ENCODE results near the gene CCND3.
"Not testable (repeated sequence)": the region's sequence is repeated elsewhere in the genome, so short reads cannot be mapped to it uniquely, and the experiment has no call there.

Gene CCND3

GRCh38 chr6:41947581-41948220 is 6.1 kb upstream of the CCND3 start:
- DNase-seq, result no peak

DNA sequence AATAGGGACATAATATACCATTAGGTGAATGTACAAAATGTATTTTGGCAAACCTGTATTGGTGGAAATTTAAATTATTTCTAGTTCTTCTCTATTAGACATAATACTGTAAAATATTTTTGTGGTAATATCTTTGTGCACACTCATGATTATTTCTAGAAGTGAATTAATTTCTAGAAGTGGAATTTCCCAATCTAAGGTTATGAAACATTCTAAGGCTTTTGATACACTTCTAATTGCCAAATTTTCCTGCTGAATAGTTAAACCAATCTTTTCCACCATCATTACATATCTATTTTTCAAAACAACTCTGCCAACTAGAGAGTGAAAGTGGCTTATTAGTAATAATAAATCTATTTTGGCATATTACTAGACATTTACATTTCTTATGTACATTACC is 1.8 kb upstream of the CCND3 start:
- no peak for DNase-seq

DNA sequence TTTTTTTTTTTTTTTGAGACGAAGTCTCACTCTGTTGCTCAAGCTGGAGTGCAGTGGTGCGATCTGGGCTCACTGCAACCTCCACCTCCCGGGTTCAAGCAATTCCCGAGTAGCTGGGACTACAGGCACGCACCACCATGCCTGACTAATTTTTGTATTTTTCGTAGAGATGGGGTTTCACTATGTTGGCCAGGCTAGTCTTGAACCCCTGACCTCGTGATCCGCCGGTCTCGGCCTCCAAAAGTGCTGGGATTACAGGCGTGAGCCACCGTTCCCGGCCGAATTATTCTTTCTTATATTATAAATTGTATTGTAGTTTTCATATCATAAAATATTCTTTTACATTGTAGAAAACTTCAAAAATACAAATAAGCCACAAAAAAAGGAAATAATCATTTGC is 1.3 kb upstream of the CCND3 start:
- not testable (repeated sequence) for DNase-seq

DNA sequence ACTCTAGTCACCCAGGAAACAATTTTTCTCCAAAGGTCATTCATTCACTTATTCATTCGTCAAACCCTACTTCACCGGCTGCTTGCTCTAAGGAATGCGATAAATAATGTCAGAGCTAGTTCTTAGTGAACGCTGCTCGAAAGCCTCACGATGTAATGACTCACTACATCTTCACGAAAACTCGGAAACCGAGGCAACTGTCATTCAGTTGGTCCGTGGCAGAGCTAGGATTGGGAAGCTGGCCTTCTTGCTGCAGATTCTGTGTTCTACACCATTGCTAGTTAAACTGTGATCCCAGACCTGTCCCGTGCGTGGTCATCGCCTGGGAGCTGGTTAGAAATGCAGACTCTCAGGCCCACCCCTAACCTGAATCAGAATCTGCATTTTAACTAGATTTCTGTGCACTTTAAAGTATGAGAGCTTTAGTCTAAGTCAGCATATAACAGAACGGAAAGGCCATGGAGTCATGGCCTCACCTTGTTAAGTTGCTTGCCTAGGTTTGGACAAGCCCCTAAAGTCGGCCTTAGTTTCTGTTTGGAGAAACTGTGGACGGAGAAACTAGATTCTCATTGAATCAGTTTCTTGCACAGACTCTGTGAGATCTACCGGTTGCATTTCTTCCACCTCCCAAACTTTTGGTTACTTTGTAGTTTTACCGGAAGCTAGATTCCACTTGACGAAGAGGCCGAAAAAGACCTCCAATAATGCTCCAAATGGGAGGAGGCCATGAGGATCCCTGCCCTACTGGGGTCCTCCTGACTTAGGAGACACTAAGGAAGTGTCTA is 651 bp upstream of the CCND3 start:
- DNase-seq, result no peak

GRCh38 chr6:41940759-41941279 is 789 bp downstream of the CCND3 start:
- DNase-seq, result peak; percentile 14

- DNase-seq, result no peak
Observed at GRCh38 chr6:41939848-41940758, 1.5 kb downstream of the CCND3 start.

- DNase-seq, result no peak
Observed at GRCh38 chr6:41939176-41939847, 2.3 kb downstream of the CCND3 start.

GRCh38 chr6:41938590-41939175 is 2.9 kb downstream of the CCND3 start:
- DNase-seq, result no peak

GRCh38 chr6:41937861-41938574 is 3.6 kb downstream of the CCND3 start:
- no peak for DNase-seq

- DNase-seq, result no peak
Observed at GRCh38 chr6:41937472-41937860, 4.1 kb downstream of the CCND3 start.

GRCh38 chr6:41936073-41936837 is 5.4 kb downstream of the CCND3 start:
- DNase-seq, result peak; percentile 46

DNA sequence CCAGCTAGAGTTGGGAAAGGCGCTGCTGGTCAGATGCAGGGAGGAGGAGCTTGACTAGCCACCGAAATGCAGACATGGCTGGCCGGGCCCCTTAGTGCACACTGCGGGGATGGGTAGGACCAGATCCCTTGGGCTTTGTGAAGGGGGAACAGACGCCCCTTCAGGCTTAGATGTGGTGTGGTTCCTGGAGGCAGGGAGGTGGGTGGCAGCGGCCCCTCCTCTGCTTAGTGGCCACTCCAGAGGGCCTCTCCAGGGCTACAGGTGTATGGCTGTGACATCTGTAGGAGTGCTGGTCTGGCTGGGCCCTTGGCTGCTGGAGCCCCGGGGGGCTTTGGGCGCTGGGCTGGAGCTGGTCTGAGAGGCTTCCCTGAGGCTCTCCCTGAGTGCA is 5.9 kb downstream of the CCND3 start:
- DNase-seq, result no peak

GRCh38 chr6:41935193-41935574 is 6.4 kb downstream of the CCND3 start:
- no peak for DNase-seq

DNA sequence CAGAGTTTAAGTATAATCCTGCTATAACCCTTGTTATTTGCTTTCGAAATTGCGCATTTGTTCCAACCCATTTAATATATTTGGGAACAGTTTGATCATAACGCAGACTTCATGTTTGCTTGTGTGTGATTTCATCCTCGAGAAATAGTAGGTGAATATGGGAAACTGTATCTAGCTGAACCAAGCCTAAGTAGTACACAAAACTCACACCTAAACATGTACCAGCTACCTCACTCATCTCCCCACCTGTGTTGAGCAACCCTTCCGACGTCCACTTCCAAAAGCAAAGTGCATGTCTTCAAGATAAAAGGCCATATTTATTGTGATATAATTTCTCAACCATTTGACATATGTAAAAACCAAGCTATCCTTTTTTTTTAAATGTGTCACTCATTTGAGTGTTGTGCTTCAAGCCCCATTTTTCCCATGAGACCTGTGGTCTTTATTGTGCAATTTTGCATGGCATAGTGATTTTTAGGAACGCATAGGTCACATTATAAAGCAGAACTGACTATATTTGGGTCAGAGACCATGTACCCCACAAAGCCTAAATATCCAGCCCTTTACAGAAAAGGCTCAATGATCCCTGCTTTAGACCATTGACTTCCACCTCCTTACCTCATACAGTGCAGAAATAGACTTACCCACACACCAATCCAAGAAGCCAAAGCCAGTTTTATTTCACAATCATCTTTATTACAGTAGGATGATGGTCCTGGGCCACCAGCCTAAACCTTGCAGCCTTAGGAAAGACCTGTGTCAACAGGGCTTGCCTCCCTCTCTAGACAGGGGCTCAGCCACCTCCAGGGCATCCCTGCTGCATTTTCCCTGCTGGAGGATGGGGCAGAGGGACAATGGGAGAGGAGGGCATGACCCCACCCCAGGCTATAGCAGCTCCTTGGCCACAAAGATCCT is 7.1 kb downstream of the CCND3 start:
- DNase-seq, result no peak

DNA sequence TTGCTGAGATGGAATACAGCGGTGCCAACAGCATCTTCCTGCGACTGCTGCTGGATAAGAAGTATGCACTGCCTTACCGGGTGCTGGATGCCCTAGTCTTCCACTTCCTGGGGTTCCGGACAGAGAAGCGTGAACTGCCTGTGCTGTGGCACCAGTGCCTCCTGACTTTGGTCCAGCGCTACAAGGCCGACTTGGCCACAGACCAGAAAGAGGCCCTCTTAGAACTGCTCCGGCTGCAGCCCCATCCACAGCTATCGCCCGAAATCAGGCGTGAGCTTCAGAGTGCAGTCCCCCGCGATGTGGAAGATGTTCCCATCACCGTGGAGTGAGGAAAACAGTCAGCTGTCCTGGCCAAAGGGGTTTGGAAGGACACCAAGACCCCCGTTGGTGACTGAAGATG is 9.2 kb downstream of the CCND3 start:
- no peak for DNase-seq

DNA sequence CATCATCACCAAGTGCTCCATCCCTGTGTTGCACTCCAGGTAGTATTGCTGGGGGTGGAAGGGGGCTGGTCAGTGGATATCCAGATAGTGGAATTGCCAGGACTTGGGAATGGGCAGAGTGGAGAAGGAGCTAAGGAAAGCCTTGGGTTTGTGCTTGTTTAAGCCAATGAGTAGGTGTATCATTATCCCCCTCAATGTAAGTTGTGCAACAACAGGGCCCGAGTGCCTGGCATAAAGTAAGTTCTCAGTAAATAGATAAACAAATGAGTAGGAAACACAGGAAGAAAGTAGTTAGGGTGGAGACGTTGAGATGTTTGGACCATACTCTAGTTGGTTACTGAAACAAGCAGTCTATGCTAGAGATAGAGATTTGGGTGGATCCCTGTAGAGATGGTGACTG is 9.8 kb downstream of the CCND3 start:
- no peak for DNase-seq

- no peak for DNase-seq
Observed at GRCh38 chr6:41929924-41930323, 11.7 kb downstream of the CCND3 start.

- DNase-seq, result no peak
Observed at GRCh38 chr6:41927253-41927652, 14.4 kb downstream of the CCND3 start.

- DNase-seq, result no peak
Observed at GRCh38 chr6:41922154-41922553, 19.5 kb downstream of the CCND3 start.

DNA sequence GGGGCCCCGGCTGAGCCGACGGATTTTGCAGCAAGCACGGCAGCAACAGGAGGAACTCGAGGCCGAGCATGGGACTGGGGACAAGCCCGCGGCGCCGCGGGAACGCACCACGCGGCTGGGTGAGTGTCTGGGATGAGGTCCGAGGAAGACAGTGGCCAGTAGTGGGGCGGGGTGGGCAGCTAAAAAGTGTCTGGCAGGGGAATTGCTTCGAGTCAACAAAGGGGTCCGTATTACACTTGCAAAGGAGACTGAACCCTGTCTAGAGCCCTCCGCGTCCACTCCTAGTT is 20.0 kb downstream of the CCND3 start:
- peak; percentile 42 for DNase-seq
